HTERT RPE-1 (cell line): ENCODE results near the gene GRIP1.

Source experiments
- in situ Hi-C: fragments of 300-500 bp; cut with MboI; formaldehyde crosslinking; loops from 4 replicates; pipeline ENCODE4 v1.14.3; 2020; ENCODE audit warnings: low sequenced_read_pairs

GRIP1 gene

DNA sequence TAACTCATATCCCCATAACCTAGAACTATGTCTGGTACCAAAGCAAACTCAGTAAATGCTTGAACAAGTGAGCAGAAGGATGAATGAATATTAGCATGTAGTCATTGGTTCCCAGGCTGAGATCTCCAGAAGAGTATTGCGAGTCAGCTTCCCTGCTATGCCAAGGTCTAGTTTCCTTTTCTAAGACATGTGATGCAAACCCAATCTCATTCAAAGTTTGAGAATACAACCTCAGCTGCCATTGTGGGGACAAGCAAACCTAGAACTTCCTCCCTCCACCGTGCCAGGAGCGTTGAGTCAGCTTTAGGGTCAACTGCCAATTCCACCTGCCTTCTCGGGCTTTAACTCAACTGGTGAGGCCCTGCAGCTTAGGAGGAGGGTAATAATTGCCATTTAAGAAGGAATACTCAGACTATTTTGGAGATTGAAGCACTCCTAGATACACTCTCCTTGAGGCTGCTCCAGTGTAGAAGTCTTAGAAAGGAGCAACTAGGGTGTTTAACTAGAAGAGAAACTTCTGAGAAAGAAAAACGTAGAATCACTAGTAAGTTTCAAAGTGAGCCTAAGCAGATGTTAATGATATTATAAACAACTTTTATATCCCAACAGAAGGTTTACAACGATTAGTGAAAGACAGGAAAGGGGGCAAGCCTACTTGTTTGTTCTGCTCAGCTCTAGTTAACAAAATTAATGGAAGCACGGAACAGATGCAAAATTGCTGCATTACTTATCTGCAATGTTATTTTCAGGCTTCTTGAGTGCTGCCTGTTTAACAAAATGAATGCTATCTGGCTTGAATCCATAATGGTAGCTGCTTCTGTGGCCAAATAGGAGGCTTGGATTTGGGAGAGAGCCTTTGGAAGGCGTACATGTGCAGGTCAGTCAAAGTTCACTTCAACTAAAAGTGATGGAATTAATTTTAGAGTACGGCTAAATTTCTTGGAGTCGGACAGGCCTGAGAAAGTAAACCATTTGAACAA, 279.7 kb downstream of the GRIP1 start:
- in situ Hi-C loops = no loop called here

DNA sequence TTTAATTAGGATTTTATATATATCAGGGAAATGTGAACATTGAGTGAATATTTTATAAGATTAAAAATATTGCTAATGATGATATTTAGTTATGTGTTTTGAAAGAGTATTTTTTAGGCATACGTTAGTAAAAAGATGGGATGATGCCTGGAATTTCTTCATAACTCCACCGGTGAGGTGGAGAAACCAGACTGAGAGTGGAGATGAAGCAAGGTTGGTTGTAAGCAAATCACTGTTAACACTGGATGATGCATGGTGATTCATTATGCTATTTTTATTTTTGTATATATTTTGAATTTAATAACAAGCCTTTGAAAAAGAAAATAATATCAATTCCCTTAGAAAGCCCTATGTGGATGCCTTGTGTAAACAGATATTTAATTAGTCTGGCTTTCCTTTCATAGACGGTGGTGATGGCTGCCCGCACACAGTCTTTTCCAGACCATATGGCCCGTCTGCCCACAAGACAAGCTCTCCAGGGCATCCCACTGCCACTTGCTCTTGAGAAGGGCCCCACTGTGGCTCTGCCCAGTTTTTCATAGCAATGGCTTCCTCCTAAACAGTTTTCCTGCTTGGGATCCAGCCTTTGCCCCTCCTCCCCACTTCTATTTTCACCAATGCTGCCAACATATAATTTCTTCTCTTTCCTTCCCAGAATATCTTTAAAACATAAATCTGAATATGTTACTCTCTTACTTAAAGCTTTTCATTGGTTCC, 281.1 kb downstream of the GRIP1 start:
- in situ Hi-C loops = no loop called here

DNA sequence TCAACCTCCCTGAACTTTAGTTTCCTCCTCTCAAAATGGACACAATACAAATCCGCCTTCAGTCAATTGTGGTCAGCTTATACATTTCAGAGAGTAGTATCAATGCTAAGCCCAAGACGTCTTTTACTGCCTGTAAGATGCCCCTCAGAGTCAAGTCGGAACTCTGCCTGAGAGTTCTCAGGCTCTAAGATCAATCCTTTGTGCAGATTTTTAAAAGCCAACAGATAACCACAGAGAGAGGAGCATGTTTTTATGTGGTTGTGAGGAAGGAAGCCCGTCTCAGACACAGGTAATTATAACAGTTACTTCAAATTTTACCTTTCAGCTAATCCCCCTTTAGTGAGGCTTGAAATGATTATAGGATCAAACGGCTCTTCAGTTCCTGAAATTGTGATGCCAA, 285.0 kb downstream of the GRIP1 start:
- in situ Hi-C loops = no loop called here

DNA sequence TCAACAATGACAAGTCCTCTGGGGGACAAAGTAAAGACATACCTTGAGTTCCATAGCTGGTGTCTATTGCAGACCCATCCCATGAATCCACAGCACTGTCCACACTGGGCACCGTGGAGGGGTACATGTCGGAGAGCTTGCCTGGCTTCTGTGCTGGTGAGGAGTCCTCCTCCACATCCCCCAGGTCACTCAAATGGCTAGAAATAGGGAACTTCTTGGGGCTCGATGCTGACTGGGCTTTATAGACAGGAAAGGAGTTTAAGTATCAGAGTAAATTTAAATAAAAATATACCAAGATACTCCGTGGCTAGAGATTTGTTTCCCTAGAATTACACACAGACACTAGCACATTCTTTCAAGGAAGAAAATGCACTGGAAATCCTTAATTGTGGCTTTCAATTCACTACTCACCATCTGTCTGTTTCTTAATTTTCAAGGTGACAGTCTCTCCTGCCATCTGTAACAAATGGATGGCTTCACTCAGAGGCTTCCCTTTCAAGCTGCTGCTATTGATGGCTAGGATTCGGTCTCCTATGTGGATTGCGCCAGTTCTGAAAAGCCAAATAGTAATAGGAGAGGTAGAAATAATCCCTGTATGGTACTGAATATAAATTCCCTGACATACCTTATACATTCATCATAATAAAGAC, 286.5 kb downstream of the GRIP1 start:
- in situ Hi-C loops = no loop called here

DNA sequence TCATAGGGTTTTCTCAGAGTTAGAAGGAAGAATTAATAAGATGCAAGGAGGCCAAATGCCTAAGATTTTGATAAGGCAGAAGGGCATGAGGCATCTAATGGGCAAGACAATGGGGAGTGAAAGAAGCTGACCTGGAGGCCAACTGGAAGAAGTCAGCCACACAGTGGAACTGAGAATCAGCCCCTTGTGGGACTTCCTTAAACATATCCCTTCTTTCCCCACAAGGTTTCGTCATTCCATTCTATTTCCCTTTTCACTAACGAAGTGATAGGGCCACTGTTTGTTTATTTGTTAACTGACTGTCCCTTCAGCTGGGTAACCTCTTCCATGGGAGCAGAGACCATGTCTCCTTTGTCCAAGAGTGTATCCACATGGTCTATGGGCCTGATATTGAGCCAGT, 290.4 kb downstream of the GRIP1 start:
- in situ Hi-C loops = no loop called here

DNA sequence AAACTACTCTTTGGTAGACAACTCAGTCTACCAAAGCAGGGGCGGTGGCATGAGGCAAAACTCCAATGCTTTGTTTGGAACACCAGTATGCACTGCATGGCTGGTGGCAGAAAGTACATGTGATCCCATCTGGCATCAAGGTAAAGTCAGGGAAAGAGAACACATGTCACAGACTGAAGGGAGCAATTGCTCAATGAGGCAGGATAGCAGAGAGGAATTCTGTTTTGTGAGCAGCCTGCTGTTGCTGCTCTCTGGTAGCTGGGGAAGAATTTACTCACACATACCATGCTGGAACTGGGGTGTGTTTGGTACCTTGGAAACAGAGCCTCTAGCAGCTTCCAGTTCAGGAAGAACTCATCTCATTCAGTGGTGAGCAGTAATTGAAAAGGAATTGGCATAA, 291.8 kb downstream of the GRIP1 start:
- in situ Hi-C loops = no loop called here

DNA sequence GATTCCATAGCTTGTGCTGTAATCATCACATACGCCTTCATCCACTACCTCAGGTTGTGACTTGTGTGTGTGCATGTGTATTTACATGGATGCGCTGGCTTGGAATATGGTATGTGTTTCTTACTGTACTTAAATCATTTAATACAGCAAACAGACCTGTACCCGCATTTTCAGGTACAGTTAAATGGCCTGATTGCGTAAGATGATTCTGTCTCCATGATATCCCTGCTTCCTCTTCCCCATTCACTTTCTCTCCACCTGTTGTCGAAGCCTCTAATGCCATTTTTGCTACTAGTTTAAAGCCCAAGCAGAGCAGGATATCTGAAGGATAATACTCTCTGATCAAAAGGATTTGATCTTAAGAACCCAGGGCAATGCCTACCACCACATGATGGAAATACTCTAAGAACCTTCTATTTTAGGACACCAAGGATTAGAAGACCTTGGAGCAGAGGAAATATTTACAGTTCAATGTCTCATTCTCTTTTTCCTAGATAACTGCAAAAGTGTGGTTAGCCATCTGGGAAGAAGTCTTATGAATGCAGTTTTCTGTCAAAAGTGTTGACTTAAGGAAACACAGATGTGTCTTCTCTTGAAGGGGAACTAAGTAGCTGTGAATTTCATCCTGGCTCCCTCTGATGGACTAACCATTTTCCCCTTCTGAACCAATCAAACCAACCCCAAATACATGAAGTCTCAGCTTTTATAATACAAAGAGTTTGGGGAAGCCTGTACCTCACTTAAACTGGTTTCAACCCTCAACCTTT, 297.9 kb downstream of the GRIP1 start:
- in situ Hi-C loops = no loop called here

DNA sequence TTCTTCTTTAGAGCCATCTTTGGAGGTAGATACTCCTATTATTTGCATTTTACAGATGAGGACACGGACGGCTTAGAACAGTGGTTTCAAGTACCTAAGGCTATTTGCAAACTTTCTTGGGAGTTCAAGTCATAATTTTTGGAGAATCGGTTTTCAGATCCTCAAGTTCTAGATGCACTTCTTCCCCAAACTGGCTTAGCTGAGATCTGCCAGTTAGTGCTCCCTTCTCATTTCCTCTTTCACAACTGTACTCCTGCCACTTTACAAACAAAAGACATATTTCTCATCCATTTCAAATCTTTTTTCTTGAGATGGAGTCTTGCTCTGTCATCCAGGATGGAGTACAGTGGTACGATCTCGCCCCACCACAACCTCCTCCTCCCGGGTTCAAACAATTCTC, 299.3 kb downstream of the GRIP1 start:
- in situ Hi-C loops = no loop called here

DNA sequence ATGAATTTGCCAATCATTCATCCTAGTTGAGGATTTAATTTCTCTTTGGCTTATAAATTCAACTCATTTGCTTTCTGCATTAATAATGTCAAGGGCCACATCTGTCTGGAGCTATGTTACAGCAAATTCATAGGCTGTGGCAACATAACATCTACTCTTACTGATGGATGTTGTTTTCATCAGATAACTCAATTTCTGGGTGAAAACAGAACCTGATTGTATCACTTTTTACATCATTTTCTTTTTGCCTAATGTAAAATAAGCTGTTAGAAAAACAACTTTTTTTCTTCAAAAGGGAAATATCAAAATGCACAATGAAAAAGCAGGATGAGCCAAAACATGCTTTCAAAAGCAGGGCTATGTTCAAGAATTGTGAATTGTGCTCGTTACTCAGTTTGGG, 303.3 kb downstream of the GRIP1 start:
- in situ Hi-C loops = no loop called here

DNA sequence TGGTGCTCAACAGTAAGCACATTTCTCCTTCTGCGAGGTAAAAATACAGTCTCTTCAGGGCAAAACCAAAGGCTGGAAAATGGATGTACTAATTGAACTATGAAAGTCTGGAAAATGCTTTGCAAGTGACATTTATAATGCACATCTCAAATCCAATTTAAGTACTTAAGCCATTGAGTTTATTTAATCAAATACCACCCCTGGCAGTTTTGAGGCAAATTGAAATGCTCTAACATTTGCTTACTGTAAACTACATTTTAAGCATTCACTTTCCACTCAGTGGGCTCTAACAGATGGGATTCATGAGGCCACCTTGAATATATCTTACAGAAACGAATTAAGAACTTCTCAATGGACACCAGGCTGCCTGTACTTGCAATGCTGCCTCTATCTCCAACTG, 306.9 kb downstream of the GRIP1 start:
- in situ Hi-C loops = no loop called here

DNA sequence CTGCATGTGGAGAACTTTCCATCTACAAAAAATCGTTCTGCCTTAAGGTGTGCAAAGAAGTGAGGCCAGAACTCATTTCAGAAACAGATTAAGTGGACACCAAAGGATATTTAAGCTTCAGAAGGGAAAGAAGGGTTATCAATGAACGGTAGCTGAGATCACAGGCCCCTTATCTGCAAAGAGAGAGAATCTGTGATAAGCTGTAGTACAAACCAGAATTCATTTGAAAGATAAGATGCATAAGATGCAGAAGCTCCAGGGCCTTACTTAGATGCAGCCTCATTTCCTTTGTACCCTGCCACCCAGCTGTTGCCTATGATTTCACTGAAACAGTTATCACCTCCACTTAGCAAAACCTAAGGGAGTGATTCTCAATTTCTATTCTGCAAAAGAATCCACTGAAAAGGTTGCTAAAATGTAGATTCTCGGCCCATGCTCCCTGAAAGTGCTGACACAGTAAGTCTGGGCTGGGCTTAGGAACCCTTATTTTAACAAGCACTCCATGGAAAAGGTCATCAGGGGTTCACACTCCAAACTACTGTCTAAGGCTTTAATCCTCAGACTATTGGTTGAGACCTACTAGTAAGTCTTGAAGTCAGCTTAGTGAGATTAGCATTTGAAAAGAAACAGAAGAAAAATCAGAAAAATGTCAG, 311.7 kb downstream of the GRIP1 start:
- in situ Hi-C loops = no loop called here

DNA sequence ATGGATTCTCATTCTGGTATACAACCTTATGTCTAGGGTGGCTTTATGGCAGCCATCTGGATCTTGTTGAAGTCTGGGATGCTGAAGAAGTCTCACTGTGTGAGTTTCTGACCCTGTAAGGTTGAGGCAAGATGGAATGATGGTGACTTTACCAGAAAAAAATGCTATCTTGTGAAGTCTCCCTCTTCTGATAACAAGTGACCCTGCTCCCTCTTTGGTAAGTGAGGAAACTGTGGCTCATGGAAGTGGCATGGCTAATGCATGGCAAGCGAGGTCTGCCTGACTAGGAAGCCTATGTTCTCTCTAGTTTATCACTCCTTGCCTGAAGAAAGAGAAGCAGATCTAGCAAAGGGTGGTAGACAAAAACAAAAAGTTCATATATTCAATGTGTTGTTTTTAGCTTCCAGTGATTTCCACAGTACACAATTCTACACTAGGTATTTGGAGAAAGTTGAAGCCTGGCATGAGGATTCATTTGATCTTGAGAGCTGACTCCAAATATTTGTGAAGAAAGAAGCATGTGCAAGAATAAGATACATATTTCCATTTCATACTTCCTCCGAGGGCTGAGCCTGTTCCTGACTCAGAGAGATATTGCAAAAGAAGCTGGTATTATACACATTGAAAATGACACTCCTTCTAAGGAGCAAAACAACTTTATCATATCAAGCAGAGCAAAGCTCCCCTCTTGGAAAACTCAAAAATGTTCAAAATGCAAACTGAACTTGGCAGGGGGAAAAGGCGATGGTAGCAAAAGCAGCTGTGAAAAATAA, 313.0 kb downstream of the GRIP1 start:
- in situ Hi-C loops = no loop called here

DNA sequence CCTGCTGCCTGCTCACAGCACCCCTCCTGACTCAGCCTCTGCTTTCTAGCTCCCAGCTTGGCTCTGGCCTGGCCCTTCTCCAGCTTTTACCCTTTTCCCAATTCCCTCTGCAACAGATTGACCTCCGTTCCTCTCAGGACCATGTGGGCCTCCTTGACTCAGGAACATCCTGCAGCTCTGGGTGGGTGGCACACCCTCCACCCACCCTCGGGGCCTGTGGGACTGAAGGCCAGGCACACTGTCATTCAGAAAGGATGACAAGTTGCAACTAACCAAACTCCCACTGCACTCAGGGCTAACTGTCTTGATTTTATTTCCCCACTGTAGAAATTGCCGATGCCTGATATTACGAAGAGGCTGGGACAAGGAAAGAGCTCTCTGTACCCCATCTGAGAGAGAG, 317.2 kb downstream of the GRIP1 start:
- in situ Hi-C loops = no loop called here

DNA sequence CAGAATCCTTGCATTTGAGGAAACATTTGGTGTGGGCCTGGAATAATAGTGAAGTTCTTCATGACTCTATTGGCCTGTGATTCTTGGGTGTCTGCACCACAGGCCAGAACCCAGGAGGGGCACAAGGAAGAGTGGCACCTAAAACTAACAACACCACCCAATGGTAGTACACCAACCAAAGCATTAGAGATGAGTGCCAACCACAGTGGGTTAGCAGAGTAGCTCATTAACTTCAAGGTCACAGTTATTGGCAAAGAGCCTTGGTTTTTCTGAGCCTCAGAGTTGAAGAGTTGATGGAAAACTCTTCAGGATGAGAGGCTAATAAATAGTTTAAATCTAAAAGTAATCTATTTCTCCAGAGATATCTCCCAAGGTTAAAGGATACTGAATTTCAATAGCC, 319.6 kb downstream of the GRIP1 start:
- in situ Hi-C loops = no loop called here

DNA sequence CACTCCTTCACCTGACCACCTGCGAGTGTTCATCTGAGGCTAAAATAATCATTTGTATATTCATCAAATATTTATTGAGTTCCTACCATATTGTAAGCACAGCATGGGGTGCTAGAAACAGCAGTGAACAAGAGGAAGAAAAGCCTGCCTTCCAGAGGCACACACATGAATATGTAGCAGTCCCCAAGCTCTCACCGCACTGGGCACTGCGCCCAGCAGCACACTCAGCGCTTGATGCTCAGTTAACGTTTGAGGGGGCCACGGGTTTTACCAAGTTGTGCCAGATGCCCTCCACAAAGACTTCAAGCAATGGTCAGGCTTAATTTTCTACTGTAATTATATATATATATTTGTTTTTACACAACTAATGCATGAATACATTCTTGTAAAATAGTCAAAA, 324.6 kb downstream of the GRIP1 start:
- in situ Hi-C loops = no loop called here

DNA sequence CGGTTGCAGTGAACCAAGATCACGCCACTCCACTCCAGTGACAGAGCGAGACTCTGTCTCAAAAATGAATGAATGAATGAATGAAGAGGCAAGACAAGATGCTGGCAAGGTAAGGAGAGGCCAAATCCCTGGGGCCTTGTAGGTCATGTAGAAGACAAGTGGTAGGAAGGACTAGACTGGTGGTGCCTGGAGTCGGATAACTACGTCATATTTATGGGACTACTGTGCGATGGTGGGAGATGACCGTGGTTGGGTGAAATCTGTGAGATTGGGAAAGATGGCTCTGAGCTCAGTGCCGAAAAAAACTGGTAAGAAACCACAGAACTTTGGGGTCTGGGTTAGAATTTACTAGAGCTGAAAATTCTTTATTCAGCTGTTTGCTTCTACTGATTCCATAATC, 326.0 kb downstream of the GRIP1 start:
- in situ Hi-C loops = no loop called here

DNA sequence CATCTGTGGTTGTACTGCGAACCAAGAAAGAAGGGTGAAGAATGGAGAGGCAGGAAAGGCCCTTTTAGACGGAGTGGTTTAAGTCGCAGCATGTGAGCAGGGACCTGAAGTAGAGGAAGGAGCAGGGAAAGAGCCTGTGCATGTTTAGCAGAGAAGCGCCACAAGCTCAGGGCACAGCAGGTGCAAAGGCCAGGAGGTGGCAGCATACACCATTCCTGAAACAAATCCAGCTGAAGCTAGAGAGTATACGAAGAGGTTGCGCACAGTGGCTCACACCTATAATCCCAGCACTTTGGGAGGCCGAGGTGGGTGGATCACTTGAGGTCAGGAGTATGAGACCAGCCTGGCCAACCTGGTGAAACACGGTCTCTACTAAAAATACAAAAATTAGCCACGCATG, 326.7 kb downstream of the GRIP1 start:
- in situ Hi-C loops = no loop called here

DNA sequence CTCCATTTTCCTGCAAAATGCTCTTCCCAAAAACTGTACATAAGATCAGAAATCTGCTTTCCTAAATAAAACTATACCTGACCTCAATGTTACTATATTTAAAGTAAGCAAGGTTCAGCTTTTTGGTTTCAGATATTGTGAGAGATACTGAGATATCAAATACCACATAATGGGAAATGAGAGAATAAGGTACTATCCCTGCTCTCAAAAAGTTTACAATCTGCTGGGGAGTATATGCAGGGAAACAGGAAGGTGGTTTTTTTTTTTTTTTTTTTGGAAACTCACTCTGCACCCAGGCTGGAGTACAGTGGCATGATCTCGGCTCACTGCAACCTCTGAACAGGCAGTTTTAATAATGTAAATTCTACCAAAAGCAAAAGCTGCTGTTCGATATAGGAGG, 327.6 kb downstream of the GRIP1 start:
- in situ Hi-C loops = no loop called here

DNA sequence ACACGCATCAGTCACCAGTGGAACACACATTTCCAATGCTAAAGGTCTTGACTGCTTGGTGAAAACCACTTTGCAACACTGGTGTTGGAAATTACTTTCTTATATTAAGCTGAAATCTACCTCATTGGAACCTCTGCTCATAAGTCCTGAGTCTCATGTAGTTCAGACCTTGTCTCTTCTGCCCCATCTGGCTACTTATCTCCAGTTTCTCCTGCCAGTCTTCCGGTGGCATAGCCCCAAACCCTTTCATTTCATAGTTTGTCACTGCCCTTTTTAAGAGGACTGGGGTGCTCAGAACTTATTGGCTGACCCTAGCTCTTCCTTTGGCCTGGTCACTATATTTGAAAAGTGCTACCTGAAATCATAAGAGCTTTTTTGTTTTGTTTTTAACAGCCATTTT, 332.9 kb downstream of the GRIP1 start:
- in situ Hi-C loops = no loop called here

DNA sequence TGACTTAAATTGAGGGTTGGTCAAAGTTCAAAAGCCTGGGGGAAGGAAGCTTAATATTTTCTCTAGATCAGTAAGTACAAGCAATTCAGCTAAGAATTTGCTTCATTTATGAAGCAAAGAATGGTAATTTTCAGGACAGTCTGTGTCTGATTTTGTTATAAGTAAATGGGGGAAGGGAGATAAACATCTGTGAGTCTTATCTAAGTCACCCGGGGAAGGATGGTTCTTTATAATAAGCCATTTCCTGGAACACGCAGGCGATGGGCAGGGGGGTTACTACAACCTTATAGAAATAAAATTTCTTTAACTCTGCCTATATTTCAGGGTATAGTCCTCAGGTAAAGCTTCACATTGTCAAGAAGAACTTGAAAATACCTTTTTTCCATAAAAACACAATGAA, 333.7 kb downstream of the GRIP1 start:
- in situ Hi-C loops = no loop called here
